ENCODE data around the gene C2orf49. TPM values are rescaled to one million over a fixed set of nuclear protein-coding genes. Genes with fewer than 3 reads are reported as not detected.

Gene C2orf49
- total RNA-seq = 10 to 100 TPM; 16.4 to 19.5 (median 17.7) TPM

- H3K9me3 ChIP-seq = no peaks in the 10 kb centered on the region
- H3K27ac ChIP-seq (replicated peaks in 1 of 4) = peak within 1 kb of the TSS; percentile 90 to 95 (median 92)
- H3K4me3 ChIP-seq = peak within 1 kb of the TSS; percentile 79 to 93 (median 87)
- intact Hi-C loops (cut with DNase I) = loop anchor here (10.0 kb wide), 1 partner anchor 857 kb away; the partner anchor contains the start of gene UXS1
- peaks cover 23 to 35% (median 28%) of the 10 kb centered on the region in 4 donors for H3K36me3 ChIP-seq
- TF ChIP-seq EP300 (IDR thresholded peaks at IDR 0.05) = no peak
- TF ChIP-seq POLR2AphosphoS5 (IDR thresholded peaks at IDR 0.05) = peak; percentile 77 to 87
- no peaks in the 10 kb centered on the region for H3K27me3 ChIP-seq
- WGBS = 0% methylated on average over 38 of the region's 58 CpGs
- peaks cover 20 to 29% (median 26%) of the 10 kb centered on the region in 4 donors for H3K4me1 ChIP-seq
- DNase-seq (ENCODE audit: extremely low spot score) = peak; percentile 97
Observed at GRCh38 chr2:105337122-105338019, at the start of gene C2orf49. TSS of gene C2orf49 (plus strand) at chr2:105337540. CDS start at chr2:105337588, 48 bp downstream.

- no peak for DNase-seq (ENCODE audit: extremely low spot score)
- Histone ChIP-seq H3K36me3 (peaks cover 5 to 97% (median 55%) of the 10 kb centered on the region in 4 donors), H3K27me3 (no peaks in the 10 kb centered on the region), H3K4me3 (no peak overlapping the region), H3K27ac (replicated peaks in 1 of 4) (no peak overlapping the region), H3K9me3 (no peaks in the 10 kb centered on the region), H3K4me1 (no peaks in the 10 kb centered on the region)
- WGBS = 59% methylated on average over 5 of the region's 5 CpGs
- intact Hi-C loops (cut with DNase I) = no loop called here
- TF ChIP-seq EP300 (IDR thresholded peaks at IDR 0.05) = no peak
- no peak for TF ChIP-seq POLR2AphosphoS5 (IDR thresholded peaks at IDR 0.05)
- peak; percentile 29 to 46 (median 34) for TF ChIP-seq CTCF (IDR thresholded peaks at IDR 0.05)
- no peak for TF ChIP-seq POLR2A (IDR thresholded peaks at IDR 0.05; ENCODE audit: low read depth)
Observed at GRCh38 chr2:105287692-105288091, 49.6 kb upstream of the C2orf49 start.

- no peak for DNase-seq (ENCODE audit: extremely low spot score)
- no peaks in the 10 kb centered on the region for H3K9me3 ChIP-seq
- H3K4me1 ChIP-seq = no peaks in the 10 kb centered on the region
- no peak overlapping the region for H3K4me3 ChIP-seq
- peaks cover 5 to 97% (median 57%) of the 10 kb centered on the region in 4 donors for H3K36me3 ChIP-seq
- 89% methylated on average over 7 of the region's 7 CpGs for WGBS
- no peak overlapping the region for H3K27ac ChIP-seq (replicated peaks in 1 of 4)
- no peak for TF ChIP-seq POLR2A (IDR thresholded peaks at IDR 0.05; ENCODE audit: low read depth)
- no peak for TF ChIP-seq CTCF (IDR thresholded peaks at IDR 0.05)
- TF ChIP-seq POLR2AphosphoS5 (IDR thresholded peaks at IDR 0.05) = no peak
- no peak for TF ChIP-seq EP300 (IDR thresholded peaks at IDR 0.05)
- no peaks in the 10 kb centered on the region for H3K27me3 ChIP-seq
- intact Hi-C loops (cut with DNase I) = no loop called here
Observed at GRCh38 chr2:105288133-105288532, 49.2 kb upstream of the C2orf49 start.

GRCh38 chr2:105290981-105291660 lies 46.2 kb upstream of the C2orf49 start:
- Histone ChIP-seq H3K4me3 (no peak overlapping the region), H3K36me3 (peaks cover 16 to 97% (median 46%) of the 10 kb centered on the region in 4 donors), H3K27ac (replicated peaks in 1 of 4) (no peak overlapping the region), H3K4me1 (no peaks in the 10 kb centered on the region), H3K27me3 (no peaks in the 10 kb centered on the region), H3K9me3 (no peaks in the 10 kb centered on the region)
- intact Hi-C loops (cut with DNase I) = no loop called here
- TF ChIP-seq POLR2A (IDR thresholded peaks at IDR 0.05; ENCODE audit: low read depth) = no peak
- no peak for DNase-seq (ENCODE audit: extremely low spot score)
- 87% methylated on average over 6 of the region's 6 CpGs for WGBS

GRCh38 chr2:105291981-105292380 lies 45.4 kb upstream of the C2orf49 start:
- H3K27me3 ChIP-seq = no peaks in the 10 kb centered on the region
- intact Hi-C loops (cut with DNase I) = no loop called here
- TF ChIP-seq POLR2A (IDR thresholded peaks at IDR 0.05; ENCODE audit: low read depth) (no peak), EP300 (IDR thresholded peaks at IDR 0.05) (no peak), CTCF (IDR thresholded peaks at IDR 0.05) (no peak), POLR2AphosphoS5 (IDR thresholded peaks at IDR 0.05) (no peak)
- no peak overlapping the region for H3K4me3 ChIP-seq
- 92% methylated on average over 2 of the region's 2 CpGs for WGBS
- peaks cover 20 to 96% (median 47%) of the 10 kb centered on the region in 4 donors for H3K36me3 ChIP-seq
- H3K9me3 ChIP-seq = no peaks in the 10 kb centered on the region
- H3K27ac ChIP-seq (replicated peaks in 1 of 4) = no peak overlapping the region
- no peak for DNase-seq (ENCODE audit: extremely low spot score)
- no peaks in the 10 kb centered on the region for H3K4me1 ChIP-seq

Data from esophagus muscularis mucosa (tissue), 4 donors.